Transverse colon (tissue), 3 donors: Measurements from ENCODE around the gene GRM3.

Experiments used
- EP300 ChIP-seq: sonication (generic); formaldehyde crosslinking; IDR thresholded peaks from one replicate; pipeline ENCODE4 v1.6.1; 2017; ENCODE audit warnings: antibody characterized with exemption, low read depth
- POLR2A ChIP-seq: fragments of 450-650 bp; IDR thresholded peaks from one replicate; pipeline ENCODE4 v1.6.1; 2016; ENCODE audit warnings: antibody characterized with exemption, mild to moderate bottlenecking, moderate library complexity
- TF ChIP-seq, protein P1 (sequence below), 5 experiments: fragments of 200-600 bp in 3 of 5; fragments of 450-650 bp in 2 of 5; sonication (generic) in 3 of 5; IDR thresholded peaks; 1 replicate in 2 of 5; 2 replicates in 3 of 5; pipeline ENCODE4 v1.5.1; 2016 to 2017; ENCODE audit warnings: antibody characterized with exemption in 5 of 5, inconsistent platforms in 3 of 5, mild to moderate bottlenecking in 2 of 5, moderate library complexity in 1 of 5

GRCh38 chr7:86748201-86748600, 104.5 kb downstream of the GRM3 start:
- no peak for TF ChIP-seq EP300
- TF ChIP-seq, protein P1, sequence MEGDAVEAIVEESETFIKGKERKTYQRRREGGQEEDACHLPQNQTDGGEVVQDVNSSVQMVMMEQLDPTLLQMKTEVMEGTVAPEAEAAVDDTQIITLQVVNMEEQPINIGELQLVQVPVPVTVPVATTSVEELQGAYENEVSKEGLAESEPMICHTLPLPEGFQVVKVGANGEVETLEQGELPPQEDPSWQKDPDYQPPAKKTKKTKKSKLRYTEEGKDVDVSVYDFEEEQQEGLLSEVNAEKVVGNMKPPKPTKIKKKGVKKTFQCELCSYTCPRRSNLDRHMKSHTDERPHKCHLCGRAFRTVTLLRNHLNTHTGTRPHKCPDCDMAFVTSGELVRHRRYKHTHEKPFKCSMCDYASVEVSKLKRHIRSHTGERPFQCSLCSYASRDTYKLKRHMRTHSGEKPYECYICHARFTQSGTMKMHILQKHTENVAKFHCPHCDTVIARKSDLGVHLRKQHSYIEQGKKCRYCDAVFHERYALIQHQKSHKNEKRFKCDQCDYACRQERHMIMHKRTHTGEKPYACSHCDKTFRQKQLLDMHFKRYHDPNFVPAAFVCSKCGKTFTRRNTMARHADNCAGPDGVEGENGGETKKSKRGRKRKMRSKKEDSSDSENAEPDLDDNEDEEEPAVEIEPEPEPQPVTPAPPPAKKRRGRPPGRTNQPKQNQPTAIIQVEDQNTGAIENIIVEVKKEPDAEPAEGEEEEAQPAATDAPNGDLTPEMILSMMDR (IDR thresholded peaks at IDR 0.05), result no peak
- TF ChIP-seq POLR2A, result no peak
